Ishikawa (cell line): ENCODE measurements around the gene FBXL17.

Source experiments
- CEBPB ChIP-seq: IDR thresholded peaks from 2 replicates; pipeline ENCODE4 v1.6.1; 2012
- CREB1 ChIP-seq: IDR thresholded peaks from 2 replicates; pipeline ENCODE4 v1.6.1; 2012; ENCODE audit warnings: low read depth
- EGR1 ChIP-seq: IDR thresholded peaks from 2 replicates; pipeline ENCODE4 v1.6.1; 2012
- EP300 ChIP-seq: IDR thresholded peaks from 2 replicates; pipeline ENCODE4 v1.6.1; 2012; ENCODE audit warnings: borderline replicate concordance
- FOXM1 ChIP-seq: IDR thresholded peaks from 2 replicates; pipeline ENCODE4 v1.6.1; 2012; ENCODE audit warnings: low read depth, borderline replicate concordance
- NFIC ChIP-seq: IDR thresholded peaks from 2 replicates; pipeline ENCODE4 v1.6.1; 2012
- RAD21 ChIP-seq: IDR thresholded peaks from 2 replicates; pipeline ENCODE4 v1.6.1; 2012; ENCODE audit warnings: low read depth
- REST ChIP-seq: IDR thresholded peaks from 2 replicates; pipeline ENCODE4 v1.6.1; 2012; ENCODE audit warnings: low read depth, mild to moderate bottlenecking
- TAF1 ChIP-seq: IDR thresholded peaks from 2 replicates; pipeline ENCODE4 v1.6.1; 2012; ENCODE audit warnings: low read depth, mild to moderate bottlenecking
- TCF12 ChIP-seq: IDR thresholded peaks from 2 replicates; pipeline ENCODE4 v1.6.1; 2012; ENCODE audit warnings: low read depth
- TEAD4 ChIP-seq: IDR thresholded peaks from 2 replicates; pipeline ENCODE4 v1.6.1; 2012
- YY1 ChIP-seq: IDR thresholded peaks from 2 replicates; pipeline ENCODE4 v1.6.1; 2012; ENCODE audit warnings: low read depth
- ZBTB7A ChIP-seq: IDR thresholded peaks from 2 replicates; pipeline ENCODE4 v1.6.1; 2012; ENCODE audit warnings: low read depth
- TF ChIP-seq, protein P1 (sequence below): IDR thresholded peaks from 2 replicates; pipeline ENCODE4 v1.6.1; 2012
- TF ChIP-seq, protein P2 (sequence below): IDR thresholded peaks from 2 replicates; pipeline ENCODE4 v1.6.1; 2012

Gene FBXL17

DNA sequence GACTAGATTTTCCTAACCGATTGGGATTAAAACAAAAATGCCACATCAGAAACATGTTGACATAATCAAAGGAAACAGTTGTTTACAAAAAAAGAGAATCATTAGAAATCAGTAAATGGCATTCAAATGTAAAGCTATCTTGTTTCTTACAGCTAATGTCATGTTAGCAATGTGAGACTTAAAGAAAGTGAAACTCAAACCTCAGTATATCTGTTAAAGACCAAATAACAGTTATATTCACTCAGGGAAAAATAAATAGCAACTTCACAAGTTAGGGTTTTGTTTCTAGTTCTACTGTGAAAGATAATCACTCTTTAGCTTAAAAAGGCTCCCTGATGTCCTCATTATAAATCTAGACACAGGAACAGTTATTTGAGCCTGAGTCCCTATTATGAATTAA lies 521.9 kb downstream of the FBXL17 start:
- TF ChIP-seq REST = no peak
- TF ChIP-seq FOXM1 = no peak

- TF ChIP-seq YY1 = no peak
- TF ChIP-seq TEAD4 = no peak
- no peak for TF ChIP-seq TAF1
- TF ChIP-seq NFIC = no peak
- TF ChIP-seq CREB1 = no peak
- TF ChIP-seq RAD21 = no peak
- no peak for TF ChIP-seq EGR1
- no peak for TF ChIP-seq CEBPB
- no peak for TF ChIP-seq TCF12
- no peak for TF ChIP-seq ZBTB7A
- no peak for TF ChIP-seq EP300
- no peak for TF ChIP-seq REST
- TF ChIP-seq, protein P1, sequence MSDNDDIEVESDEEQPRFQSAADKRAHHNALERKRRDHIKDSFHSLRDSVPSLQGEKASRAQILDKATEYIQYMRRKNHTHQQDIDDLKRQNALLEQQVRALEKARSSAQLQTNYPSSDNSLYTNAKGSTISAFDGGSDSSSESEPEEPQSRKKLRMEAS = no peak
- TF ChIP-seq FOXM1 = no peak
- TF ChIP-seq, protein P2, sequence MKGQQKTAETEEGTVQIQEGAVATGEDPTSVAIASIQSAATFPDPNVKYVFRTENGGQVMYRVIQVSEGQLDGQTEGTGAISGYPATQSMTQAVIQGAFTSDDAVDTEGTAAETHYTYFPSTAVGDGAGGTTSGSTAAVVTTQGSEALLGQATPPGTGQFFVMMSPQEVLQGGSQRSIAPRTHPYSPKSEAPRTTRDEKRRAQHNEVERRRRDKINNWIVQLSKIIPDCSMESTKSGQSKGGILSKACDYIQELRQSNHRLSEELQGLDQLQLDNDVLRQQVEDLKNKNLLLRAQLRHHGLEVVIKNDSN = no peak
Measured at GRCh38 chr5:107858788-107859187, 523.1 kb downstream of the FBXL17 start.

GRCh38 chr5:107858324-107858723 lies 523.6 kb downstream of the FBXL17 start:
- TF ChIP-seq EGR1 (no peak), TEAD4 (no peak), YY1 (no peak), CREB1 (no peak), FOXM1 (no peak), CEBPB (no peak), ZBTB7A (no peak), TCF12 (no peak), RAD21 (no peak), TAF1 (no peak), NFIC (no peak), EP300 (no peak), REST (no peak)
- TF ChIP-seq, protein P2 = no peak
- TF ChIP-seq, protein P1 = no peak

- TF ChIP-seq, protein P1 = no peak
- TF ChIP-seq REST (no peak), RAD21 (no peak), EGR1 (no peak), CREB1 (no peak), YY1 (no peak), ZBTB7A (no peak), TCF12 (no peak), NFIC (no peak), FOXM1 (no peak), TAF1 (no peak), CEBPB (no peak), TEAD4 (no peak), EP300 (no peak)
- TF ChIP-seq, protein P2 = no peak
Measured at GRCh38 chr5:107857785-107858184, 524.1 kb downstream of the FBXL17 start.
